GM18867 (cell line): ENCODE data around the gene ASCC2.

ENCODE experiments used
- ATAC-seq: cut with Tn5 transposase; IDR thresholded peaks from one replicate; pipeline ENCODE4 v1.9.1; 2021; ENCODE audit warnings: mild to moderate bottlenecking, moderate library complexity; ENCODE audit not compliant: unreplicated experiment

ASCC2 gene

DNA sequence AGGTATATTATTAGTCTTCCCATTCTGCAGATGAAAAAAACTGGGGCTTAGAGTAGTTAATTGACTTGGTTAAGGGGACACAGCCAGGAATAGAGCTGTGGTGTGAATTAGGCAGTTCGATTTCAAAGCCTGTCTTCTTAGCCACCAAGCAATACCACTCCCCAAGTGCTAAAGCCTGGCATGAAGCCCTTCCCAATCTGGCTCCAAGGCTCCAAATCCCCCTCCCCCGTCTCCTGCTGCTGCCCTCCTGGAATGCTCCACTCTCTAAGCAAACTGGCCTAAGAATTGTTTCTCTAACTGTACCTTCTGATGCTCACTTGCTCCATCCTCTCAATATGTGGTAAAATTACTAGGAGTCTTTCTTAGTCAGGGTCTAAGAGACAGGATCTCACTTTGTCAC lies 18.6 kb downstream of the ASCC2 start:
- ATAC-seq, result no peak

DNA sequence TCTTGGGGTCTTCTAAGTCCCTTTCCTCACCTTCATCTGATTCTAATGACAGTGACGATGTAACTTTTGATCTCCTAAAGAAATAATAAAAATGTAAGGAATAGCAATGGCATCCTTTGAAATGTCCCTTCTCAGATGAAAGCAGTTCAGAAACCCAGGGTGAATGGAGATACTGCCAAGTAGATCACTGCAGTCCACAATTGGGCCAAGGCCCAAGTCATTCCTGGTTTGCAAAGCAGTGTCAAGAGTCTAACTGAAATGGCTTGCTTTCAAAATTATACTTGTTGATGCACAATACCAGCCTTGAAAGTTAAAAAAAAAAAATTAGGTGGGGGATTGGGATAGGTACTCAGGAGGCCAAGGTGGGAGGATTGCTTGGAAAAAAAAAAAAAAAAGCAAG lies 20.4 kb downstream of the ASCC2 start:
- no peak for ATAC-seq

DNA sequence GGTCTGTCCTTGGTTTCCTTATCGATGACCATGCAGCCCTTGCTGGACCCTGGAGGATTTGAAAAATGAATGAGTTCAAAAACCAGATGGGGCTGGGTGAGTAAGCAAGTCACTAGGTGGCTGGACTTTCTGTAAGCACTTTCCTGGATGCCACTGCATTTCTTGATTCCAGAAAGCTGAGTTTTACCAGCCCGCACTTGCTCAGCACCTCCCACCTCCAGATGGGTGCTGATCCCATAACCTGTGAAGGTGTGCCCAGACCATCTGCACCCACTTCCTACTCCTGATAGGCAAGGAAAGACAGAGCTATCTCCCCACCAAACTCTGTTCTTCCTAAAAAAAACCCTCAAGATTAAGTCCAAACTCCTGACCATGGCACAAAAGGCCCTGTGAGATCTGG lies 21.1 kb downstream of the ASCC2 start:
- ATAC-seq, result no peak

DNA sequence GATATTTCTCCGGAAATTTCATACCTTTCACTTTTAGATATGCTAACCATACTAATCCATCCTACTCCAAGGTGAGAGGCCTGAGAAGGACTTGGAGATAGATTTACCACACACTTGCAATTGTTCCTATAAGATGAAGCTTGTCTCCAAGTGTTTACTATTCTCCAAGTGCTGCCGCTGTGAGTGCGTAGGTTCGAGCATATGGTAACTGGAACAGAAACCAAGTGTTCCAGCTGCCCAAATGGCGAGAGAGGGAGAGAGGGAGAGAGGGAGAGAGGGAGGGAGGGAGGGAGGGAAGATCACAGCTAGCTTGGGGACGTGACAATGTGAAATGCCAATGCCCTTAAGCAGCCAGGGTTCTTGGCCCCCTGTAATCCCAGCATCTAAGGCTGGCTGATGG lies 21.5 kb downstream of the ASCC2 start:
- ATAC-seq, result no peak

DNA sequence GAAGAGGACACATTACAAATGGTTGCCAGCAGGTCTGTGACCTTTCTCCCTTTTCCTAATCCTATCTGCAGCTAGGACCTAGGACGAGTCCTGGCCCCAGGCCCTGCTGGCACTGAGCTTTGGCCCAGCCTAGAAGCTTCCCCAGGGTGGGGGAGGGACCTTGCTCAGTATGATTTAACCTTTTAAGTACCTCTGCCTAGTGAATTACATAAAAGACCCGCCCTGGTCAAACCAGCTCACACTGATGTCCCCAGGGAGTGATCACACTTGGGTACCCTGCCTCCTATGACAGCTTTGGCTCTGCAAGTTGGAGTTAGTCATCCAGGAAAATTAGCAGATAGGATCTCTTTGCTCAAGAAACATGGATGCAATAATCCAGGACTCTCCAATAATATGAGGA lies 21.9 kb downstream of the ASCC2 start:
- ATAC-seq, result no peak

DNA sequence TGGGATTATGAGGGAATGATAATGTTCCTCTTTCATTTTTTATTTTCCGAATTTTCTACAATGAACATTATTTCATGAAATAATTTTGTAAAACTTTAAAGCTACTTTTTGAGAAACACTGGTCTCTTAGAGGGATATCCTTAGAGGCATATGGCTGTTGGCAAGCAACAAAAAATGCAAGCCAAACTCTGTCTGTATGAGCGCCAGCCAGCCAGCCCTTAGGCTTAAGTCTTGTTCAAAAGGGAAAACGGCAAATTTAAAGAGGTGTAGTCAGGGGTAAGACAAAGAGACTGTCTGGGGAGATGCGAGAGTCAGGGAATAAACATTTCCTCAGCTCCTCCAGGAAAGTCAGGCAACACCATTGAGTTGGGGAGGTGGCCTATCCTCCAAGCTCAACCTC lies 22.5 kb downstream of the ASCC2 start:
- no peak for ATAC-seq

DNA sequence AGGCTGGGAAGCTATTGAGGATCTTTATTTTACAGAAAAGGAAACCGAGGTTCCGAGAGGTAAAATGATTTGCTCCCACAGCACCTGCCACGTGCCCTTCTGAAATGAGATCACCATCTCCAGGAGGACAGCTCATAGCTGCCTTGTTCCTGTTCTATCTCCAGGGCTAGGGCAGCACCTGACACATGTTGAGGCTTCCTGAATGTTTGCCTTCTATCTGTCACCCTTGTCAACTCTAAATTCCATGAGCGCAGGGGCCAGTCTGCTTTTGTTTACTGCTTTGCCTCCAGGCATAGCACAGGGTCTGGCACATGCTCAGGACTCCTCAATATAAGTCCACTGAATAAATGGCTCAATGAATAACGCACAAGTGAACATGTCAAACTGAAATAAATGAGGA lies 24.1 kb downstream of the ASCC2 start:
- ATAC-seq, result no peak

DNA sequence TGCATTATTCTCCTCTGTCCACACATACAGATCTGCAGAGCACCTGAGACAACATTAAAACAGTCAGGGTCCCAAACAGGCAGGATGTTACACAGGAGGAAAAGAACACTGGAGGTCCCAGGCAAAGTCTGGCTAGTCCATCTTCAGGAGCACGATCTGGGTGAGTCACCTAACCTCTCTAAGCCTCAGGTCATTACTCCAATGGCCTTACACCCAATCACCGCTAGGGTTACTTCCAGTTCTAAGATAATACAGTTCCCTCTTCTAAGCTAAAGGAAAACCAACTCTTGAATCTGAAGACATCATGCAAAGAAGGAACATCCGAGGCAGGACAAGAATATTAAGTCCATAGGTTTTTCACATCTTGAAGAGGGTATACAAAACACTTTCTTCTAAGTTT lies 24.5 kb downstream of the ASCC2 start:
- ATAC-seq, result no peak

DNA sequence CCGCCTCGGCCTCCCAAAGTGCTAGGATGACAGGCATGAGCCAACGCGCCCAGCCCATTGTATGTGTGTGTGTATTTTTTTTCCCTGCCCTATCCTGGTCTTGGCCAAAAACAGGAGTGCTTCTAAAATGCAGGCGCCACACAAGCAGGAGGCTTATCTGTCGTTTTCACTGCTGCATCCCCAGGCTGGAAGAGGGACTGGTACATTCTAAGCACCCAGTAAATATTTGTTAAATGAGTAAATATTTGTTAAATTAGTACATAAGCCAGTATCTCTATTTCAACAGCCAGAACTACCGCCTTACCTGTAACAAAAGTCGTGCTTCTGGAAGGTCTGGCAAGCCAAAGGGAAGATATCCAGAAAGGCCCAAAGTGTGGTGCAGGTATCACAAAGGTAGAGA lies 24.9 kb downstream of the ASCC2 start:
- no peak for ATAC-seq

DNA sequence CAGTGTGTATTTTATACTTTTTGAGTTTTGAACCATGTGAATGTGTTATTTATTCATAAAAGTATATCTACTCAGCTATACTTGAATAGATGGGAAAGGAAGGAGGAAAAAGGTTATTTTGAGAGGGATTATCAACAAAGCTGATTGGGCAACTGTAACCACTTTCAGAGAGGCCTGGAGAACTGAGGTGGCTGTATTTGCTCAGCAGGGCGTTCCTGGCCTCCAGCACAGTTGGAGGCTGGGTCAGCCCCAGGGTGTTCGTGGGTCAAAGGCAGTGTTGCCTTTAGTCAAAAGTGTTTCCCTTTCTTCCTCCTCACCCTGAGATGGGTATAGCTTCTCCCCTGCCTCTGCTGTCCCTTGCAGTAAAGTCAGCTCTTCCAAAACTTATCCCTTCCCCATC lies 26.7 kb downstream of the ASCC2 start:
- ATAC-seq, result no peak

DNA sequence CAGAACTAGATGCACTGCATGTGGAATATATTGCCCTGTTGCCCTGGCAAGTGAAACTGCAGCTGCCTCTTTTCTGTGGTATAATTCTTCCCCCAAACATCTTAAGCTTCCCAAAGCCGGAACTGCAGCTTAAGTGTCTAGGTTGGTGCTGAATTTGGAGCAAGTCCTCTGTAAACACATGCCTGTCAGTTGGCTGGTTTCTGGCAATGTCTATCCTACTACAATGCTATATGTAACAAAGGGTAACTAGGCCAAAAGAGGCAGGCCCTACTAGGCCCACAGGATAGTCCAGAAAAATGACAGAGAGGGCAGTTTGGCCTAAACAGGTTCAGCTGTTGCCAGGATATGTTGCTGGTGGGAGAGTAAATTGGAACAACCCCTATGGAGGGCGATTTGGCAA lies 27.9 kb downstream of the ASCC2 start:
- no peak for ATAC-seq

DNA sequence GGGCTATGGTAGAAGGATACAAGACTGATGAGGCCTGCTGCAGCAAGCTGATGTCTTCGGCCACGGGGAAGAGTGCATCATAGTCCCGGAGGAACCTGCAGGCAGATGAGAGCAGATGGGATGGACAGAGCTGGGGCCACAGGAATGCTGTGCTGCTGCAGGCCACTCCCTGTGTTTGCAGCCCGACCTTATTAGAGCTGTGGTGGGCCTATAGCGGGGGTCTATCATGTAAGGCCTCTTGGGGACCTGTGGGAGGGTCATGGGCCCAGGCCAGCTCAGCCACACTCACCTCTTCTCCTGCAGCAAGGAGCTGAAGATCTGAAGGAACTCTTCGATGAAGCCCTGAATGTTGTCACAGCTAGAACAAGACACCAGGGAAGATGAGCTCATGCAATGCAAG lies 31.9 kb downstream of the ASCC2 start:
- no peak for ATAC-seq

DNA sequence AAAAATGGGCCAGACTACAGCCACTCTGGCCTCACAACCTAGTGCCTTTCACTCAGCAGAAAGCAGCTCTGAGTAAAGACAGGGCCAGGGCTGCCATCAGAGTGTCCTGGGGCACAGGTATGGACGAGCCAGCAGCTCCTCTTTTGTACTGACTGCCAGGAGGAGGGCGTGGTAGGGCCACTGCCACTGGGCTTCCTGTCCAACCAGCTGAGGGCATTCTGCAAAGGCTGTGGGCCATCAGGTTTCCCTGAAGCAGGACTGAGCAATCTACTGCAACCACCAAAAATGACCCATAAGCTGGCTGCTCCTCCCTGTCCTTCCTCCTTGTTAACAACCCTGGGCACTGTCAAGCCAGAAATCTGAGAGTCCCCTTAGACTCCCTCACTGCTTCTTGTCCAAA lies 33.1 kb downstream of the ASCC2 start:
- ATAC-seq, result no peak

DNA sequence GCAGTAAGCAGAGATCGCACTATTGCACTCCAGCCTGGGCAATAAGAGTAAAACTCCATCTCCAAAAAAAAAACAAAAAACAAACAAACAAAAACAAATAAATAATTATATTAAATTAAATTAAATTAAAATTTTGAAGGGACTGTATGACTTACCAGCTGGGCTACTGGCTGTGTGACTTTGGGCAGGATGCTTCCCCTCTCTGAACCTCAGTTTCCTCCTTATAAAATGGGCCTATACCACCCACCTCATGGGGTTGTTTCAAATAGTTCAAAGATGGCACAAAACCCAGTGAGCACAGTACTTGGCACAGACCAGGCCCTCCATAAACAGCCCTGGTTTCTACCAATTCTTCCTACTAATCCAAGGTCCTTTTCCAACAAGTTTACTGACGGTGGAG lies 34.9 kb downstream of the ASCC2 start:
- ATAC-seq, result no peak

DNA sequence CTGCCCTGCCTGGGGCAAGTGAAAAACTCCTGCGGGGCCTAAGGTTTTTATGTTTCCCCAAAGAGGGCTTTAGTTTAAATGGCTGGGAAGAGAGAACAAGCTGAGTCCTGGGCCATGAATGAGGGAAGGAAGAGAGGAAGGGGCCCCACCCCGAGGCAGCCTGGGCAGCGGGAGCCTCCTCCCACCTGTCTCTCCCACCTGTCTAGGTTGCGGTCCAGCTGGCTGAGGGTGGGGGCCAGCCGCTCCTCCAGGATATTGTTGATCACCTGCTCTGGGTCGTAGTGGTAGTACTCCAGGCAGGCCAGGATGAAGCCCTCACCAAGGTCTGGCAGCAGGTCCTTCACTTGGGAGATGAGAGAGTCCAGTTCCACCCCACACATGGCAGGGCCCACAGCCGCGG lies 36.3 kb downstream of the ASCC2 start:
- no peak for ATAC-seq

DNA sequence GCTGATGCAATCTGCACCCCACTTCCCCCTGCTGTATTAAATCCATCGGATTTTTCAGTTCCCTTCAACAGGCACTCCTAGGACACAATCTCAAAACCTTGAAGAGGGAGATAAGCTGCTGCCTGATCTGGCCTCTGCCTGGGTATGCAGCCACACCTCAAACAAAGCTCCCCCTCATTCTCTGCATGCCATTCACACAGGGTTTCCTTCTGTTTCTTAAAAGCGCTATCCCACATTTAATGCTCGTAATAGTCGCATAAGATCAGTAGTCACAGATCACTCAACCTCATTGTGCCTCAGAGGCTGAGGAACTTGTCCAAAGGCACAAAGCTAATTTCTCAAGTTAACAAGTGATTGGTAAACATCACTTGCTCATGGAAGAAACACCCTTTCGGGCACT lies 36.9 kb downstream of the ASCC2 start:
- no peak for ATAC-seq

DNA sequence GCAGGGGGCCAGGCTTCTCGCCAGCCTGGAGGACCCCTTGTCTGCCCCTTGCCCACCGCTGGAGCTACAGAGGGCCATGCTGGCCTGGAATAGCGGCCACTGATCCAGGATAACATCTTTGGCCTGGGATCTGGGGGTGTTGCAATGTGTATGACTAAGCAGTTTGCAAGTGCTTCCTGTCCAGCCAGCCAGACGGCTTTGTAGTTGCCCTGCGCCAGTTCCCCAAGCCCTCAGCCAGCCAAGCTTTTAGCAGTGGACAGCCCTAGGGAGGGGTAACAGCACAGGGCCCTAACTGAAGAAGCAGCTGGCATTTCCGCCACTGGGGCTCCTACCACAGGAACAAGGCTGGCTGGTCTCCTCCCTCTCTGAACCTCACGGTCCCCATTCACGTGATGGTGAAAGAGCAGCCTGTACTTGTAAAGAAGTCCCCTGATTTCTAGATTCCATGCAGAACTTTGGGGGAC lies 38.8 kb downstream of the ASCC2 start:
- no peak for ATAC-seq

DNA sequence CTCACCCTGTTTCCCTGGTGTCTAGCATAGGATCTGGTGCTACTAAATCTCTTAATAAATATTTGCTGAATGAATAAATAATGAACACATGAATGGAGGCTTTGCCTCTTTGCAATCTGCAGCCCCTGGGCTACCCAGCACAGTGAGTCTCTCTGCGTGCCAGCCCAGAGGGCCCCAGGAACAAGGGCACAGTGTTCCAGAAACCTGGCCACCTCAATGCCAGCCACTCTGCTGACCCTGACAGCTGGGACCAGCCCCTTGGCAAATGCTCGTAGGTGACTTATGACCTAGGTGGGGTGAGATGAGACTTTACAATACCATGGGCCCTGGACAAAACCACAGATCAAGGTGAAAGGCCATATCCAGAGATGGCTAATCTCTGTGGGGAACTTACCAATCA lies 39.3 kb downstream of the ASCC2 start:
- ATAC-seq, result no peak

DNA sequence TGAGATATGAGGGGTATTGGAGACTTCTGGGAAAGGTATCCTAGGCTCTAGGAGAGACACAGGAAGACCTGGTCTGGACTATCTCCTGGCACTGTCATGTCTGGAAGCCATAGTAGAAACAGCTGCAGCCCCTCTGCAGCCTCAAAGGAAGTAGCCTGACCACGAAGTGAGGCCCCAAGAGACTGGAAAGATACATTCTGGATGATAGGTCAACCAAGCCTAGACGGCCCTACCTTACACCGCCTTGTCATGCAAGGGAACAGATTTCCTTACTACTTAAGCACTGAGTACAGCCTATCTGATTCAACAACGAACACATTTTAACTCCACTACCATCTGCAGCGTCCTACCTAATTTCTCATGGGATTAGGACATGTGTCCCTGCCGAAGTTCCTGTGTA lies 39.8 kb downstream of the ASCC2 start:
- no peak for ATAC-seq

DNA sequence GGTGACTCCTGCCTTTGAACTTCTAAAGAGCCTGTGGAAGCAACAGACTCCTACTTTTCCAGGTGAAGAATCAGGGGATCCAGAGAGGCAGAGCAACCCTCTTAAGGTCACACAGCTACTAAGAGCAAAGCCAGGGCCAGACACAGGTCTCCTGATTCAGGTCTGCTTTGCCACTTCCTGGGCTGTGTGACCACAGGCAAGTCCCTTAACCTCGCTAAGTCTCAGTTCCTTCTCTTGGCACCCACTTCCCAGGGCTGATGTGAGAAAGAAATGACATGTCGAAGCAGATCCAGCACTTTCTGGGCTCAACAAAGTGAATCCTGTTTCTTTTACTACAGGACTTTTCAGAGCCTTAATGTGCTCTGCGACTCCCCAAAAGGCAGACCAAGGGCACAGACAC lies 40.7 kb downstream of the ASCC2 start:
- ATAC-seq, result no peak

DNA sequence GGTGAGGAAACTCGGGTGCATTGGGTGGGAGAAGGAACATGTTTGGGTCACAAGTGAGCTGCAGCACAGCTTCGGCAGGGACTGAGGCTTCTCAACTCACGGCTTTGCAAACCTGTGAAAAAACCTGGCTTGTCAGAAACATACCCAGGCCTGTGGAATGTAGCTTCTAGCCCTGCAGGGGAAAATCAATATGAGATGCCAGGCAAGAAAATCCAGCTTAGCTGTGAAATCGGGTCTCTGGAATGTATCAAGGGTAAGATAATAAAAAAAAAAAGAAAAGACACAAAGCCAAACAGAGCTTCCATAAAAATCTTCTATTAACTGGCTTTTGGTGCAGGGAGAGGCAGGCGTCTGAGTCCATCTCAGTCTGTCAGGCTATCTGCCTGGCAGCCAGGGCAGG lies 42.4 kb downstream of the ASCC2 start:
- no peak for ATAC-seq

DNA sequence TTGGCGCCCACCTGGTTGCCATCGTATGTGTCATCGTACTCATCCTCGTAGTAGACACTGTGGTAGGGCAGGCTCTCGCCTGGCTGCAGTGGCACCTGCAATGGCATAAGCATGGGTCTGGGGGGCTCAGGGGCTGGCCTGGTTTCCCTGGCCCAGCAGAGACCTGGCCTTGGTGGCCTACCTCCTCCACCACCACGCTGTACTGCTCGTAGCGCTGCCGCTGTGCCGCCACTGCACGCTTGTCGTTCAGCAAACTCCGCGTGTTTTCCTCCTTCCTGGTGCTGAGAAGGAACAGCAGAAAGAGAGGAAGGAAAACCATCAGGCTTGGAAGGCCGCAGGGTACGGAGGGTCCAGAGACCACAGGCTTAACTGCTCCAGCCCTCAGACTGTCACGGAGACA lies 44.7 kb downstream of the ASCC2 start:
- ATAC-seq, result no peak

DNA sequence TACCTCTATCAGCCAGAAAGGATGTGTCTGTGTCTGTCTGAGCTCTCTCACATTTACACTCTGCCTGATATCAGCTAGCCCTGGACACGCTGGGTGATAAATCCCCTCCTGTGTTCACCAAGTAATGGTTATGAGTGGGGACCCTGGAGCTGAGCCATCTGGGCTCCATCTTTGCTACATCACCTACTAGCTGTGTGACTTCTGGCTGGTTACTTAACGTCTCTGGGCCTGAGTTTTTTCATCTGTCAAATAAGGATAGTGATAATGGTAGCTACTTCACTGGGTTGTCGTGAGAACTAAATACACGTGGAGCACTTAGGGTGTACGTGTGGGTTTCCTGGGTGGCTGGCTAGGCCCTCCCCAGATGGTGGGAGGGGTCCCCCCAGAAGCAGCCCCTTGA lies 48.0 kb downstream of the ASCC2 start:
- ATAC-seq, result no peak
